Tibial nerve (tissue), 3 donors: Measurements from ENCODE around the gene IMPDH1.

ENCODE experiments used
- POLR2A ChIP-seq, 2 donors: fragments of 450-650 bp; IDR thresholded peaks; one replicate each; pipeline ENCODE4 v1.6.1; 2017; ENCODE audit warnings: antibody characterized with exemption in 2 of 2, mild to moderate bottlenecking in 2 of 2, moderate library complexity in 2 of 2
- TF ChIP-seq, protein P1 (sequence below), 5 experiments: fragments of 200-600 bp in 3 of 5; fragments of 450-650 bp in 2 of 5; sonication (generic) in 3 of 5; IDR thresholded peaks; one replicate each; pipeline ENCODE4 v1.5.1; 2016 to 2019; ENCODE audit warnings: antibody characterized with exemption in 5 of 5, mild to moderate bottlenecking in 3 of 5, moderate library complexity in 2 of 5

DNA sequence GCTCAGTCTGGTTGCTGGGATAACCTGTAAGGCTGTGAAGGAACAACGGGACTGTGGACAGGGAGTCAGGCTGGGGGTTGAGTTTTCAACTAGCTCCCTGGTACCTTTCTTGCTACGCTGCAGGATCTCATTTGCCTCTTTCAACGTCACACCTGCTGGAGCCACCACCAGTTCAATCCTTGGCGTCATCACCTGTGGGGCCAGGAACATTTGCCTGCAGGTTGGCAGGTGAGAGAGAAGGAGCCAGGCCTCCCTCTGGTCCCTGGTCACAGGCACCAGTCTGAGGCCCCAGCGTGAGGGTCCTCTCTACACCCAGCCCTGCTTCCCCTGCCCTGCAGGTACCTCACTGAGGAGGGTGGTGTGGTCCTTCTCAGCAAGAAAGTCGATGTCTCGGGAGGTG is 9.8 kb downstream of the IMPDH1 start:
- TF ChIP-seq, protein P1, sequence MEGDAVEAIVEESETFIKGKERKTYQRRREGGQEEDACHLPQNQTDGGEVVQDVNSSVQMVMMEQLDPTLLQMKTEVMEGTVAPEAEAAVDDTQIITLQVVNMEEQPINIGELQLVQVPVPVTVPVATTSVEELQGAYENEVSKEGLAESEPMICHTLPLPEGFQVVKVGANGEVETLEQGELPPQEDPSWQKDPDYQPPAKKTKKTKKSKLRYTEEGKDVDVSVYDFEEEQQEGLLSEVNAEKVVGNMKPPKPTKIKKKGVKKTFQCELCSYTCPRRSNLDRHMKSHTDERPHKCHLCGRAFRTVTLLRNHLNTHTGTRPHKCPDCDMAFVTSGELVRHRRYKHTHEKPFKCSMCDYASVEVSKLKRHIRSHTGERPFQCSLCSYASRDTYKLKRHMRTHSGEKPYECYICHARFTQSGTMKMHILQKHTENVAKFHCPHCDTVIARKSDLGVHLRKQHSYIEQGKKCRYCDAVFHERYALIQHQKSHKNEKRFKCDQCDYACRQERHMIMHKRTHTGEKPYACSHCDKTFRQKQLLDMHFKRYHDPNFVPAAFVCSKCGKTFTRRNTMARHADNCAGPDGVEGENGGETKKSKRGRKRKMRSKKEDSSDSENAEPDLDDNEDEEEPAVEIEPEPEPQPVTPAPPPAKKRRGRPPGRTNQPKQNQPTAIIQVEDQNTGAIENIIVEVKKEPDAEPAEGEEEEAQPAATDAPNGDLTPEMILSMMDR (IDR thresholded peaks at IDR 0.05), result no peak
- TF ChIP-seq POLR2A (IDR thresholded peaks at IDR 0.05), result no peak
